HS-27A (cell line): ENCODE results near the gene CEBPB.
A peak's percentile ranks its signal among the peaks of the same experiment; 100 is the strongest.
"Not testable (repeated sequence)": the region's sequence is repeated elsewhere in the genome, so short reads cannot be mapped to it uniquely, and the experiment has no call there.

Source experiments
- DNase-seq: peaks from one replicate; pipeline ENCODE4 v3.0.0-alpha.2; 2012; ENCODE audit warnings: low read depth, missing footprints

CEBPB gene

DNA sequence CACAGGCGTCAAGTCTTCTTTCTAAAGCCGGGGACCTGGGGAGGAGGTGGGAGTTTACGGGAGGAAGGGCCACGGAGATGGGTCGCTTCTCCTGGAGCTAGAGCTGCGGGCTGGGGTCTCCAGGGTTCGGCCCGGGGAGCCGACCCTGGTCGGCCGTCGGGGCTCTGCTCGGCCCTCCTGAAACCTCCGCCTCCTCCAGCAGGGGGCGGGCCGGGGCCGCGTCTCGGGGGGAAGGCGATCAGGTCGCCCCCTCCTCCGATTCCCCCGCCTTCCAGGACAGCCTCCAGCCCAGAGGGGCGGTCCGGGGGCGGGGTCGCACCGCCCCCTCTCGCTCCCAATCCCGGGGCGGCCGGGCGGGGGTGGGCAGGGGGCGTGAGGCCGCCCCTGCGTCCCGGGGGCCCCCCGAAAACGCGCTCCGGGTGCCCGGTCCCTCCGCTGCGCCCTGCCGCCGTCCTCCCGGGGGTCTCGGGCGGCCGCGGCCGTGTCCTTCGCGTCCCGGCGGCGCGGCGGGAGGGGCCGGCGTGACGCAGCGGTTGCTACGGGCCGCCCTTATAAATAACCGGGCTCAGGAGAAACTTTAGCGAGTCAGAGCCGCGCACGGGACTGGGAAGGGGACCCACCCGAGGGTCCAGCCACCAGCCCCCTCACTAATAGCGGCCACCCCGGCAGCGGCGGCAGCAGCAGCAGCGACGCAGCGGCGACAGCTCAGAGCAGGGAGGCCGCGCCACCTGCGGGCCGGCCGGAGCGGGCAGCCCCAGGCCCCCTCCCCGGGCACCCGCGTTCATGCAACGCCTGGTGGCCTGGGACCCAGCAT is at the start of gene CEBPB:
Gene CEBPB (plus strand): TSS at position 580 of the 814 bp plus-strand sequence. CDS start 204 bp downstream, at position 784.
- DNase-seq, result peak; percentile 78

DNA sequence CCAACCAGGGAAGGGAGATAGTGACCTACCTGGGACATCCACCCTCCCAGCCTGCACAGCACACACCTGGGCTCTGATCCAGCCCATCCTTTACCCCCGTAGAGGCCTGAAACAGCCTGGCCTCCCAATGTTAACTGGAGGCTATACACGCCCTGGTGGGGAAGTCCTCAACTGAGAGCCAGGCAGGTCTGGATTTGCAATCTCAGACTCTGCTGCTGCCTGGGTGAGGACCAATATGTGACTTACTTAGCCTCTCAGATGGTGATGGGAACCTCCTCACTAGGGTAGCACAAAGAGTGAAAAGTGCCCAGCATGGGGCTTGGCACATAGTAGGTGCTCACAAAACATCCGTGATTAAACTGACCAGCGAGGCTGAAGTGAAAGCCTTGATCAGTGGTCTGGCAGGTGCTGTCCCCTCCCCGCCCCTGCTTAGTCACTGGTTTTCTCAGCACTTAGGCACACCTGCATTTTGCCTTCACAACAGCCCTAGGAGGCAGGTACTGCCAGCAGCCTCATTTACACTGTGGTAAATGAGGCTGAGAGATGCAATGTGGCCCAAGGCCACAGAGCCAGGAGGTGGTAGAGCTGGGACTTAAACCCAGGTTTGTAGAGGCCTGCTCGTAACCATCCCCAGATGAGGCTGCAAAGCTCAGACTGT is 49.5 kb upstream of the CEBPB start:
- DNase-seq, result no peak

DNA sequence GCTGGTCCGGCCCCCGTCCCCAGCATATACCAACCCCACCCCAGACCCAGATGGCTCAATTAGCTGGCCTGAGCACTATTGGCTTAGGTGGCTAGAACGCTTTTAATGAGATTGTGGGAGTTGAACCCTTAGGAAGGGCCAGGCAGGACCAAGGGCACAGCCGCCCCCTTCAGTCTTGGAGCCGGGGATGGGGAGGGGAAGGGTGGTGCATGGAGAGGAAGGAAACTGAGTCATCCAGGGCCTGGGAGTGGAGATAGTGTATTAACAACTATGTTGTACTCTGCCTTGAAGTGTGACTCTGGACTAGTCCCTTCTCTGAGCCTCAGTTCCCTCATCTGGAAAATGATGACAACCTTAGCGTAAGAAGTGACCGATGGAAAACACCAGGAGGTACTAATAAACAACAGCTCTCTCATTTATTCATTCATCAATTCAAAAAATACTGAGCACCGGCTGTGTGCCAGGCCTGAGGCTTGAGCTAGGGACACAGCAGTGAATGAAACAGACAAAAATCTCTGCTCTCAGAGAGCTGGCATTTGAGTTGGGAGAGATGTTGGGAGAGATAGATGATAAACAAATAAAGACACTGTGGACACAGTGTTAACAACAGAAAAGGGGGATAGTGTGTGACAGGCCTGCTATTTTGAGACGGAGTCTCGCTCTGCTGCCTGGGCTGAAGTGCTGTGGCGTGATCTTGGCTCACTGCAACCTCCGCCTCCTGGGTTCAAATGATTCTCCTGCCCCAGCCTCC is 48.6 kb upstream of the CEBPB start:
- DNase-seq, result no peak

DNA sequence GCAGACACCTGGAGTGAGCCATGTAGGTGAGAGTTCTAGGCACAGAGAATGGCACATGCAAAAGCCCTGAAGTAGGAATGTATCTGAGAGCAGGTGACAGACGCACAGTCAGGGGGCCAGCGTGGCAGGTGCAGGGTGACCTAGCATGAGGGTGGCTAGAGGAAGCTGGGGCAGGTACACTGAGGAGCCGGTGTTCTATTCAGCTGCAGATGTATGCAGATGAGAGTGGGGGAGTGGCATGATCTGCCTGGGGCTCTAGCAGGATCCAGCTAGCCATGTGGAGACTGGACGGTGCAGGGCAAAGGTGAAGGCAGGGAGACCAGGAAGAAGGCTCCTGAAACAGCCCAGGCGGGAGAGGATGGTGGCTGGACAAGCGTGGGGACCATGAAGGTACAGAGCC is 47.8 kb upstream of the CEBPB start:
- DNase-seq, result no peak

DNA sequence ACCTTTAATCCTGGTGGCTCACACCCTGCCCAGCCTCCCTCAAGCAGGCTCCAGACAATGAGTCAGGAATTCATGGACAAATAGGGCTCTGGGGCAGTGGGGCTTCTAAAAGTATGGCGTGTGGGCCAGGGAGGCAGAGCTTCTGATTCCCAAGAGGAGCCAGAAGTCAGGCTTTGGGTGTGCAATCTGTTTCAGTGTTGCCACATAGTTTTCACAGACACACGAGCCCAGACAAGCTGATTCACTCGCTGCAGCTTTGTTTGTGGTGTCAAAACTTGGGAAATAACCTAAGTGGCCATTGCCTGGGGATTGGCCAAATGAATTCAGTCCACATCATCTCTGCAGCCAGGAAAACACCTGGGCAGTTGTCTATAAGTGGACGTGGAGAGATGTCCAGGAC is 46.3 kb upstream of the CEBPB start:
- DNase-seq, result no peak

DNA sequence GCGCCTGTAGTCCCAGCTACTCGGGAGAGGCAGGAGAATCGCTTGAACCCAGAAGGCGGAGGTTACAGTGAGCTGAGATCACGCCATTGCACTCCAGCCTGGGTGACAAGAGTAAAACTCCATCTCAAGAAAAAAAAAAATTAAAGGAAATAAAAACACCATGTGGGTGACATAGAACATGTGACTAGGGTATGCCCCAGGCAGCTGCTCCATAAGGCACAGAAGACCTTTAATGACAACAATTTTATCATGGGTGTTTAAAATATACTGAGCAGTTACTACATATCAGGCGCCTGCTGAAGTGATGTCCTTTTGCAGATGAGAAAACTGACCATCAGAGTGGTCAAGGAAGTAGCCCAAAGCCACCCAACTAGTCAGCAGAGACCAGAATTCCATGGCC is 45.1 kb upstream of the CEBPB start:
- no peak for DNase-seq

DNA sequence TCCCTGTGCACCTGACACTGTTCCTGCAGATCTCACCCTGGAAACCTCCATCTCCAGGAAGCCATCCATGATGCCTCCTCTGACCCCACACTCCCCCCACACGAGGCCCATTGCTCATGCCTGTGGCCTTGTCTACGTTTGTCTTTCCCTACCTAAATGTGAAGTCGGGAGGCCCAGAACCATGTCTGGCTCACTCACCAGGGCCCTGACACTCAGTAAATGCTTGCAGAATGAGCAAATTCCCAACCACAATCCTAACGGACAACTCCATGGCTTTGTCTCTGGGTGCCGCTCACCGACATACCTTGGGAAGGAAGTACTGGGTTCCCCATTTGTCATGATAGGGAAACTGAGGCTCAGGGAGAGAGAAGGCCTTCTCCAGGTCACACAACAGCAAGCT is 44.4 kb upstream of the CEBPB start:
- no peak for DNase-seq

DNA sequence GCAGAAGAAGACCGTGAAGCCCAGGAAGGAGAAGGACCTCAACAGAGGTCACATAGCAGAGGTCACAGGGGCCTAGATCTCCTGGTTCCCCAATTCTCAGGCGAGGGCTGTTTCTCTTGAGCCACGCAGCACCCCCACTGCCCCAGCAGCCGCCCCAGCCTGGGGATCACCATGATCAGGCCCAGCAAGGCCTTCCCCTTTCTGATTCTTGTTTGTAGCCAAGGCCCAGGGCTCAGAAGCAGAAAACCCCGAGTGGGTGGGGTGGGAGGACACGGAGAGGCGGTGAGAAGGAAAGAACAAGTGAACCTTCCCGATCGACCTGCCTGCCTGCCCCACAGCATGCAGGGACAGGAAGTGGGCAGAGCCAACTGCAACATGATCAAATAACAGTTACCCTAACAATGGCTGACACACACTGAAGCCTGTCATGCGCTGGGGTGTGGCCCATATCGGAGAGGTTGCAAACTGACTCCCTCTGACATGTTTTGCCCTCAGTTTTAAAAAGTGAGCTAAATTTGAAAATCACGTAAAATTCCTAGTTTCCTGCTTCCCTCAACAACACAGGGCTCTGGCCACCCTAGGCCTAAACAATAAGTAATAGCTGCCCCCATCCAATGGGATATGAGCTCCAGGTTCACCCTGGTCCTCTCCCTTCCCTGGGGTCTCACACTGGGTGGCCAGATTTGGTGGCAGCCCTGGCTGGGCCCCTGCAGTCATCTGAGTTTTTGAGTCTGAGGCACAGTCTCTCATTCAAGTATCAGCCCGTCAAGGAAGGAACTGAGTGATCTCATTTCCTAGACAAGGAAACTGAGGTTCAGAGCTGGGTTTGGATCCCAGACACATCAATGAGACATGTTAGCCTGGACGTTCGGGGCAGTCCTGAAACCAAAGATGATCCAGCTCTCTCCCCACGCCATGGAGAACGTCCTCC is 43.6 kb upstream of the CEBPB start:
- DNase-seq, result no peak

DNA sequence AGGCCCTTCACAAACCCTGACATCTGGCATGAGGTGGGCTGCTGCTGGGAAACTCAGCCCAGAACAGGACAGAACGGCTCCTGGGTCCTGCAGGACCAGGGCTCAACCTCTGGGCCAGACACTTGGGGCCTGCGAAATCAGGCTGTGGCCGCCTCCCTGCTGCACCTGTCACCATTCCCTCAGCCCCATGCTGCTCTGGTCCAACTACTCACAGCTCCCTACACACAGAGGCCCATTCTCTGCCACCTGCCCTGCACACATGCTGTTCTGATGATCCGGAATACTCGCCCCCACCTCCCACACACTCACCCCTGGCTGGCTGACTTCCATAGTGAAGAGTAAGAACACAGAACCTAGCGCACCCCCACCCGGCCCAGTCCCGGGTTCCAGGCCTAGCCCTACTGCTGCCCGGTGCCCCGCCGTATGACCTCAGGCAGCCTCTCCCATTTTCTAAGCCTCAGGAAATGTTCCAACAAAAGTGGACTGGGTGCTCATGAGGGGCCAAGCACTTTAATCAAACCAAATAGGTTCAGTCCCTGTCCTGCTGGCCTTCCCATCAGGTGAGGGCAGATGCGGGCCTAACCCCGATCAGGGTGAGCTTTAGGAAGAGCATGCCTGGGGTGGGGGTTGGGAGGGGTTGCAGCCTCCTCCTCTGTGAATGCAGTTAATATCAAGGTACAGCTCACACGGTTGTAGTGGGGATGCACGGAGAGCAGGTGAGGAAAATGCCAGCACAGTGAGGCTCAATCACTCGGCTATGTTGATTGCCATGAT is 41.0 kb upstream of the CEBPB start:
- DNase-seq, result no peak

DNA sequence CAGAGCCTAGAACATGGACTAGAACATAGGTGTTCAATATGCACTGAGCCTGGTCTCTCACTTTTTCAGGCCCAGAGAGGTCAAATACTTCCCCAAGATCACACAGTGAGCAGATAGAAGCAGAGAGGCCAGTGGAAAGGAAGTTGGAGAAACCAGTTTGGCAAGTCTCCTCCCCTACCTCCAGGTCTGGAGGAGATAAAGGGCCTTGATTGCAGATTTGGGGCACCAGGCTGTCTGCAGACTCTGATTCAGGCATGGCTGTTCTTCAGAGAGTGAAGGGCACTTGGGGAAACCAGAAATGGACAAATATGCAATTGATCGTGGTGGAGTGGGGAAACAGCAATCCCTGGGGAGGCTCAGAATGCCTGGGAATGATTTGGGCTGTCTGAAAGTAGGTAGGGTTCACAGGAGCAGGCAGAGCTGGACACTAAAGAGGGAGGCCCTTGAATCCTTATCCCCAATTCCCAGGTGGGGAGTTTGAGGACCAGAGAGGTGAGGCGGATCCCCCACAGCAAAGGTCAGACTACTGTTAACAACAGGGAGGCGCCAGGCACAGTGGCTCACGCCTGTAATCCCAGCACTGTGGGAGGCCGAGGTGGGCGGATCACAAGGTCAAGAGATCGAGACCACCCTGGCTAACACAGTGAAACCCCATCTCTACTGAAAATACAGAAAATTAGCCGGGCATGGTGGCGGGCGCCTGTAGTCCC is 39.4 kb upstream of the CEBPB start:
- DNase-seq, result no peak

DNA sequence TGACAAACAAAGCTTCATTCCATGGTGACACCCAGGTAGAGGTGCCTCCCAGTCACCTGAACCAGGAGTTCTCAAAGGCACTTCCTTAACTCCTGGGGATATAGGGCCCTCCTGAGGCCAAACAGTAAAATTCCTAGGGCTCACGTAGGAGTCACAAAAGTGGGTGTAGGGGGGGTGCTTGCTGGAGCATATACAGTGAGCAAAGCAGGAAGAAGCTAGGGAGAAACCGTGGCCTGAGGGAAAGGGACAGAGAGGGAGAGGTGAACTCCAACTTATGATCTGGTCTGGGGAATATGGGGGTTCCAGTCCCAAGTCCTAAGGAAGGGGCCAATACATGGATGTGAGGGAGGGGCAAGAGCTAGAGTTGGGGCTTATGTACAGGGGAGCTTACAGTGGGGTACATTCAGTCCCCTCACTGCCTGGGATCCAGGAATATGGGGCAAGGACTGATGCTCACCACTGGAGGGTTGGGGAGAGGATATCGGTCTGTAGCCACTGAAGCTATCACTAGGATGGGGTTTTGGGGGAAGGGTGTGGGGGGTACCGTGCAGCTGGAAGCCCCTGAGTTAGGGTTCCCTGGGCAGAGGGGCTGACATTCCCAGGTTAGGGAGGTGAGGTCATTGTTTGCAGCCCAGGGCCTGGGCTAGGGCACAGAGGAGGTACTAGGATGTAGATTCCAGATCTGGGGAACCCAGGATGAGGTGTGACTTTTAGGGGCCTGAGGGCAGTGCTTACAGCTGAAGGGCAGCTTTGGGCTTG is 38.1 kb upstream of the CEBPB start:
- no peak for DNase-seq

DNA sequence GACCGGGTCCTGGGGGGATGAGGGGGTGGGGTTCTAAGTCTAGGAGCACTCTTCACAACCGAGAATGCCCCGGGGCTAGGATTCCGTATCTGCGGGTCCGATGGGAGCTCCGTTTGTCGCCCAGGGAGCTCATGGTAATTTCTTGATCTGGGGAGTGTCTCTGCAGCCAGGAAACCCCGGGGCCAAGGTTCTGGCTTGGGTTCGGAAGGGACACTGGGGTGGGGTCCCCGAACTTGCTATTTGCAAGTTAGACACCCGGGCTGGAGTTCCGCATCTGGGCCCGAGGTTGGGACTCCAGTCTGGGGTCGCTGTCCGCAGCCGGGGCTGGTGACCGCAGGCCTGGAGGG is 37.5 kb upstream of the CEBPB start:
- DNase-seq, result no peak

DNA sequence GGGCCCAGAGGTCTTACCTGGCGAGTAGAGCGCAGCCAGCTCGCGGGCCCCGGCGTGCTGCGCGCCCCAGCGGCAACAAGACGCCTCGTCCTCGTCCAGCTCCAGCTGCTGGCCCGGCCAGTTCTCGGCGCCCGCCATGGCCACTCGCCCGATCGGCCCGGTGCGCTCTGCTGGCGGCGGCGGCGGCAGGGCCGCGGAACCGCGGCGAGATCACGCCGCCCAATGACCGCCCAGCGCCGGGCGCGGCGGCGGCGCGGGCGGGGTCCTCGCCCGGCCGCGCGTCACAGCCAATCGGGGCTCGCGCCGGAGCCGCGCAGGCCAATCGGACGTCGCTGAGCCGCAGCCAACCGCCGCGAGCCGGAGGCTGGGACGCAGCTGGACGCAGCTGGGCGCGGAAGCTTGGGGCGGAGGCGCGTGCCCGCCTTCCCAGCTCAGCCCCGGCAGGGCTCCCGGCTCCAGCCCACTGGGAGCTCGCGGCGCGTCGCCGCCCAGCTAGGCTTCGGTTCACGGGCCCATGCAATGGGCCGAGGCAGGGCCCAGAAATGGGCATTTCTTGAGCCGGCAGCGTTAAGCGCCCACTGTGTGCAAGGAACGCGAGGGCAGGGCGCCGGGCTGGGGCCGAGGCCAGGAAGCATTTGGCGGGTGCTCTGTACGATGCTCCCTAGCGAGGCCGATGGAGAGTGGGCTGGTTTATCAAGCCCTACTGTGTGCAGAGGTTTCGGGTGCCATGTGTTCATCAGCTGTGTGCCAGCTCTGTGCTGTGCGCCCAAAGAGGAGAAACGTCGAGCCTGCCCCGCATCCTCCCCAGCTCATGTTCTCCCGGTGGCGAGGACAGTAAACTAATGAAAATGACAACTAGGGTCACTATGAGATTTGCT is 36.9 kb upstream of the CEBPB start, which contains the start of gene PEDS1:
Gene PEDS1 (minus strand): TSS at position 224 of the 878 bp plus-strand sequence. CDS start 86 bp downstream, at position 138.
- peak; percentile 76 for DNase-seq

DNA sequence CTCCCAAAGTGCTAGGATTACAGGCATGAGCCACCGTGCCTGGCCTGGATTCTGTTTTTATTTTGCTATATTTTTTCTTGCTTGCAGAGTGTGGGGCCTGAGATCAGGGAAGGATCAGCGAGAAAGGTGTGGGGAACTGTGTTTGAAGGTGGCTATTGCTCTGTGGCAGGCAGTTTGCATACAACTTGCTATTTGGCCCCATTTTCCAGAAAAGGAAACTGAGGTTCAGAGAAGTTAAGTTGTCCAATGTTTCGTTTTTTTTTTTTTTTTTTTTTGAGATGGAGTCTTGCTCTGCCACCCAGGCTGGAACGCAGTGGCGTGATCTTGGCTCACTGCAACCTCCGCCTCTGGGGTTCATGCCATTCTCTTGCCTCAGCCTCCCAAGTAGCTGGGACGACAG is 29.1 kb upstream of the CEBPB start:
- DNase-seq, result not testable (repeated sequence)

DNA sequence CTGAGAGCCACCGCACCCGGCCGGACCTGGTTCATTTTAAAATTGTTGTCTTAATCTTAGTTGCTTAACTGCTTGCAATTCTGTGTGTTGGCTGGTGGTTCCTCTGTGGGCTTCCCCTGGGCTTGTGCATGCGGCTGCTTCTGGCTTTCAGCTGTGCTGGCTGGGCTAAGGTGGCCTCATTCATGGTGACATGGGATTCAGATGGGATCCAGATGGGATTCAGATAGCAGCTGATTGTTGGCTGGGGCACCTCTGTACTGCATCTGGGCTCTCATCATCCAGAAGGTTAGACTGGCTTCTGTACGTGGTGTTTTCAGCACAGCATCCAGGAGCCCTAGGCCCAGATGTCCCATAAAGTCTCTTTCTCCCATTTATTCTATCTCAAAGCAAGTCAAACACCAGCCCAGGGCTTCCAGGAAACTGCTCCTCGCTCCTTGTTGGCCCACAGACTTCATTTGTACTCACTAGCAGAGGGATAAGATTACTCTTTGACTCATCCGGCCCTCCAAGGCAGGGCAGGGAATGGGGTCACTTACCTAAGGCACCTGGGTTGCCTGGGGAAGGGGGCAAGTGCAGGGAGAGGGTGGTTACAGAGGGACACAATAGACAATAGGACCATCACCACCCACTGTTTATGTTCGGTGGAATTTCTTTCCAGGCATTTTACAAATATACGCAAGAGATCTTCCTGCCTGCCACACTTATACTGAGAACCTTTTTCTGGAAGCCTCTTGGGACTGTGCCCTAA is 26.9 kb upstream of the CEBPB start:
- DNase-seq, result no peak

DNA sequence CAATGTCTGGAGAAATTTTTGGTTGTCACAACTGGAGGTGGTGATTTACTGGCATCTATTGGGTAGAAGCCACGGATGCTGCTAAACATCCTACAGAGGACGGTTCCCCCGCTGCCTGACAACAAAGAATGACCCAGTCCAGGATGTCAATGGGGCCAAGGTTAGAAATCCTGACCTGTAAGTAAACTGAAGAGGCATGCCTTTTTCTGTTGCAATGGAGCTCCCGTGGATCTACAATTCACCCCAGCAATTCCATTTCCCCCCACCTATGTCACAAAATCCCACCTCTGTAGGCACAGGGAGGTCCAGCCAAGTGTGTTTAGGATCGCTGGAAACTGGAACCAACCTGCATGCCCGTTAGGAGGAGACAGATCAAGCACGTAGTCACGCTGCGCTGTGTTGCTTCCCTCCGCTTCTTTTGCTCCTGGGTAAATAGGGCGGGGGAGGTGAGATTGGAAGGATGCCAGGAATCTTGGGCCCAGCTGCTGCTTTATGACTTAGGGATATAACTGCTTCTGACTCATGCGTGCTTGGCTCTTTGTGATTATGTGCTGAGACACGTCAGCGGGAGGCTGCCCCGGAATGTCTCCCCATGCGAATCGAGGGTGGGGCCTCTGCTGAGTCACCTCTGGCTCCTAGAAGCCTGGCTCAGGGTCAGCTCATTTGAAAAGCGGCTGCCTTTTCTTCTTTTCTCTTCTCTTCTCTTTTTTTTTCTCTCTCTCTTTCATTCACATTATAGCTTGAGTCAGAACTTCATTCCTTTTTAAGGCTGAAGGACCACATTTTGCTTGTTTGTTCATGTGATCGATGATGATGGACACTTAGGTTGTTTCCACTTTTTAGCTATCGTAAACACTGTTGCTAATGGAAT is 24.7 kb upstream of the CEBPB start:
- DNase-seq, result peak; percentile 100

DNA sequence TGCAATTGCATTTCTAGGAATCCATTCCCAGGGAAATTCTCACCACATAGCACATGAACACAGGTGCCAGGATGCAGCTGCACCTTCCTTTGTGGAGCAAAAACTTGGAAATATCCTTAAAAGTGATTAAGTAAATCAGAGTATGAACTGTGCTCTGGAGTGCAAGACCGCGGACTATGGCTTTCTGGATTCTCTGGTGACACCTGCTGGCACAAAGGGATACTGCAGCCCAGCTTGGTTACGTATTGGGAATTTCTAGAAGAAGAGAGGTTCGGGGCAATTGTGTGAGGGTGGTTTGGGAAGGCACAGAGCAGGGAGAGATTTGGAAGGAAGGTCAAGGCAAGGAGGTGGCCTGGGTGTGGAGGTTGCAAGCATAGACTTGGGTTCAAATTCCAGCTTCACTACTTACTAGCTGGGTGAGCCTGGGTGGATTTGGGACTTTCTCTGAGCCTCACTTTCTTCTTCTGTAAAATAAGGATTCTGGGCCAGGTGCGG is 21.3 kb upstream of the CEBPB start:
- DNase-seq, result no peak
